Tibial artery (tissue), 4 donors: ENCODE results near the gene UBTF.

Experiments used
- DNase-seq, 2 donors: peaks; one replicate each; pipeline ENCODE4 v3.0.0-alpha.2; 2019
- H3K27ac ChIP-seq, 2 donors: fragments of 200-600 bp; sonication (generic) in 1 of 2; 1 replicate in 1 of 2; 2 replicates in 1 of 2; pipeline ENCODE4 v1.5.1; 2018 to 2019; ENCODE audit warnings: mild to moderate bottlenecking in 1 of 2
- H3K27me3 ChIP-seq, 2 donors: fragments of 200-600 bp; sonication (generic) in 1 of 2; one replicate each; pipeline versions ENCODE4 v1.5.1 to v1.6.0; 2016 to 2019
- H3K36me3 ChIP-seq, 3 donors: fragments of 200-600 bp; sonication (generic) in 2 of 3; one replicate each; pipeline ENCODE4 v1.5.1; 2016 to 2019; ENCODE audit warnings: mild to moderate bottlenecking in 2 of 3
- H3K4me1 ChIP-seq, 4 donors: fragments of 200-600 bp; sonication (generic) in 2 of 4; 1 replicate in 3 of 4; 2 replicates in 1 of 4; pipeline ENCODE4 v1.5.1; 2016 to 2019
- H3K4me3 ChIP-seq, 2 donors: fragments of 200-600 bp; sonication (generic) in 1 of 2; 1 replicate in 1 of 2; 2 replicates in 1 of 2; pipeline ENCODE4 v1.5.1; 2018 to 2019; ENCODE audit warnings: mild to moderate bottlenecking in 2 of 2
- H3K9me3 ChIP-seq, 3 donors: fragments of 200-600 bp; sonication (generic) in 1 of 3; one replicate each; pipeline ENCODE4 v1.5.1; 2016 to 2019
- CTCF ChIP-seq, 2 experiments: fragments of 200-600 bp in 1 of 2; fragments of 450-650 bp in 1 of 2; IDR thresholded peaks; one replicate each; pipeline ENCODE4 v1.5.1; 2017 to 2019; ENCODE audit warnings: antibody characterized with exemption in 2 of 2, mild to moderate bottlenecking in 1 of 2, moderate library complexity in 1 of 2
- intact Hi-C: fragments of 100-400 bp; cut with DNase I; formaldehyde crosslinking; loops from one replicate; pipeline ENCODE4 v1.15.0; 2023; ENCODE audit warnings: low total_unique reads

Gene UBTF

GRCh38 chr17:44263345-44263902, 43.9 kb upstream of the UBTF start:
- Histone ChIP-seq H3K9me3 (no peaks in the 10 kb centered on the region), H3K27me3 (peaks cover 0 to 21% of the 10 kb centered on the region in 2 donors), H3K27ac (no peak overlapping the region), H3K36me3 (no peaks in the 10 kb centered on the region), H3K4me3 (no peak overlapping the region), H3K4me1 (no peaks in the 10 kb centered on the region)
- DNase-seq = no peak
- intact Hi-C loops = no loop called here
- no peak for TF ChIP-seq CTCF (IDR thresholded peaks at IDR 0.05)

- intact Hi-C loops = no loop called here
- no peak for DNase-seq
- no peaks in the 10 kb centered on the region for H3K4me1 ChIP-seq
Measured at GRCh38 chr17:44262654-44263225, 43.3 kb upstream of the UBTF start.

GRCh38 chr17:44260296-44260695, 40.8 kb upstream of the UBTF start:
- intact Hi-C loops = no loop called here
- peaks cover 0 to 15% of the 10 kb centered on the region in 2 donors for H3K27me3 ChIP-seq
- H3K9me3 ChIP-seq = no peaks in the 10 kb centered on the region
- TF ChIP-seq CTCF (IDR thresholded peaks at IDR 0.05) = no peak
- no peaks in the 10 kb centered on the region for H3K36me3 ChIP-seq
- DNase-seq = no peak
- H3K4me3 ChIP-seq = no peak overlapping the region
- no peaks in the 10 kb centered on the region for H3K4me1 ChIP-seq
- no peak overlapping the region for H3K27ac ChIP-seq

More at GRCh38 chr17:44262654-44263225, 43.3 kb upstream of the UBTF start:
- TF ChIP-seq CTCF (IDR thresholded peaks at IDR 0.05) = no peak
- no peak overlapping the region for H3K4me3 ChIP-seq
- H3K27me3 ChIP-seq = peaks cover 0 to 14% of the 10 kb centered on the region in 2 donors
- H3K36me3 ChIP-seq = no peaks in the 10 kb centered on the region
- H3K9me3 ChIP-seq = no peaks in the 10 kb centered on the region
- H3K27ac ChIP-seq = no peak overlapping the region

- no peaks in the 10 kb centered on the region for H3K9me3 ChIP-seq
- no peak overlapping the region for H3K27ac ChIP-seq
- H3K36me3 ChIP-seq = no peaks in the 10 kb centered on the region
- intact Hi-C loops = no loop called here
- H3K4me1 ChIP-seq = no peaks in the 10 kb centered on the region
- peaks cover 0 to 24% of the 10 kb centered on the region in 2 donors for H3K27me3 ChIP-seq
- H3K4me3 ChIP-seq = no peak overlapping the region
- no peak for DNase-seq
- TF ChIP-seq CTCF (IDR thresholded peaks at IDR 0.05) = no peak
Measured at GRCh38 chr17:44258811-44259351, 39.4 kb upstream of the UBTF start.

- Histone ChIP-seq H3K4me3 (no peak overlapping the region), H3K27ac (no peak overlapping the region), H3K27me3 (peaks cover 0 to 24% of the 10 kb centered on the region in 2 donors), H3K36me3 (no peaks in the 10 kb centered on the region), H3K9me3 (no peaks in the 10 kb centered on the region), H3K4me1 (no peaks in the 10 kb centered on the region)
- no peak for TF ChIP-seq CTCF (IDR thresholded peaks at IDR 0.05)
- intact Hi-C loops = no loop called here
- no peak for DNase-seq
Measured at GRCh38 chr17:44257815-44258760, 38.6 kb upstream of the UBTF start.
